Caco-2 (cell line): ENCODE measurements around the gene NOX5. TPM values are rescaled to one million over a fixed set of nuclear protein-coding genes. Genes with fewer than 3 reads are reported as not detected.

Experiments
- BruUV-seq: library from RNA; stranded (reverse); fragments of 400-500 nt; replicated peaks from 2 replicates; lab custom pipeline; 2021; lab: Mats Ljungman, UMichigan
- CTCF ChIA-PET: fragments of 300-600 bp; sonication (Branson Sonifier 250); formaldehyde crosslinking; loops from one replicate; lab custom pipeline; 2022; ENCODE audit warnings: antibody characterized with exemption; lab: Charles Lee
- POLR2A ChIA-PET: fragments of 300-600 bp; sonication (Branson Sonifier 250); formaldehyde crosslinking; loops from one replicate; lab custom pipeline; 2022; ENCODE audit warnings: antibody characterized with exemption; lab: Charles Lee
- DNase-seq, 2 experiments: peaks; one replicate each; pipeline versions ENCODE4 v3.0.0 to v3.0.0-alpha.2; 2020 to 2022
- H3K27me3 ChIP-seq: replicated peaks from 2 replicates; pipeline ENCODE4 v1.6.0; 2011; ENCODE audit warnings: low read length; ENCODE audit not compliant: control insufficient read depth, insufficient read depth
- H3K36me3 ChIP-seq: 2 replicates; pipeline ENCODE4 v1.5.1; 2011; ENCODE audit warnings: low read length; ENCODE audit not compliant: control insufficient read depth, insufficient read depth
- H3K4me1 ChIP-seq: fragments of 250-450 bp; sonication (Bioruptor Pico); 2 replicates; pipeline ENCODE4 v1.5.1; 2020; ENCODE audit warnings: mild to moderate bottlenecking
- H3K4me3 ChIP-seq: 2 replicates; pipeline ENCODE4 v1.5.1; 2011; ENCODE audit warnings: low read depth, mild to moderate bottlenecking, control low read depth, low read length
- H3K9me3 ChIP-seq: fragments of 250-450 bp; sonication (Bioruptor Pico); 2 replicates; pipeline ENCODE4 v1.5.1; 2020; ENCODE audit warnings: mild to moderate bottlenecking, moderate library complexity
- H3K27ac Mint-ChIP-seq: one replicate; pipeline ENCODE4 v1.8.0; 2022; ENCODE audit warnings: mixed read lengths; ENCODE audit not compliant: unreplicated experiment
- H3K27me3 Mint-ChIP-seq: one replicate; pipeline ENCODE4 v1.8.0; 2022; ENCODE audit warnings: mixed read lengths; ENCODE audit not compliant: insufficient read depth, unreplicated experiment
- H3K36me3 Mint-ChIP-seq: one replicate; pipeline ENCODE4 v1.8.0; 2022; ENCODE audit warnings: mild to moderate bottlenecking, mixed read lengths; ENCODE audit not compliant: insufficient read depth, unreplicated experiment
- H3K4me1 Mint-ChIP-seq: one replicate; pipeline ENCODE4 v1.8.0; 2022; ENCODE audit warnings: low read depth, mixed read lengths; ENCODE audit not compliant: unreplicated experiment
- H3K4me3 Mint-ChIP-seq: one replicate; pipeline ENCODE4 v1.8.0; 2022; ENCODE audit warnings: mild to moderate bottlenecking, moderate library complexity, mixed read lengths; ENCODE audit not compliant: unreplicated experiment
- H3K9me3 Mint-ChIP-seq: one replicate; pipeline ENCODE4 v1.8.0; 2022; ENCODE audit warnings: mixed read lengths; ENCODE audit not compliant: unreplicated experiment
- intact Hi-C: fragments of 100-400 bp; cut with micrococcal nuclease; formaldehyde crosslinking; loops from one replicate; pipeline ENCODE4 v1.10.0; 2022; ENCODE audit not compliant: unreplicated experiment
- total RNA-seq: library from RNA; stranded (reverse); gene quantifications from 2 replicates; pipeline ENCODE4 v1.2.3, GENCODE V29; 2022
- TF ChIP-seq, protein P1 (sequence below), 2 experiments: fragments of 200-600 bp in 1 of 2; IDR thresholded peaks; 1 replicate in 1 of 2; 2 replicates in 1 of 2; pipeline versions ENCODE4 v1.5.1 to v1.8.0; 2011 to 2022; ENCODE audit warnings: antibody characterized with exemption in 1 of 2, control low read depth in 1 of 2, inconsistent platforms in 1 of 2, low read depth in 1 of 2, low read length in 1 of 2, mild to moderate bottlenecking in 1 of 2, moderate library complexity in 1 of 2; ENCODE audit not compliant: insufficient read depth in 1 of 2, severe bottlenecking in 1 of 2, unreplicated experiment in 1 of 2

Gene NOX5
- total RNA-seq, 1 experiment from 2014 or later = 0.05 TPM

DNA sequence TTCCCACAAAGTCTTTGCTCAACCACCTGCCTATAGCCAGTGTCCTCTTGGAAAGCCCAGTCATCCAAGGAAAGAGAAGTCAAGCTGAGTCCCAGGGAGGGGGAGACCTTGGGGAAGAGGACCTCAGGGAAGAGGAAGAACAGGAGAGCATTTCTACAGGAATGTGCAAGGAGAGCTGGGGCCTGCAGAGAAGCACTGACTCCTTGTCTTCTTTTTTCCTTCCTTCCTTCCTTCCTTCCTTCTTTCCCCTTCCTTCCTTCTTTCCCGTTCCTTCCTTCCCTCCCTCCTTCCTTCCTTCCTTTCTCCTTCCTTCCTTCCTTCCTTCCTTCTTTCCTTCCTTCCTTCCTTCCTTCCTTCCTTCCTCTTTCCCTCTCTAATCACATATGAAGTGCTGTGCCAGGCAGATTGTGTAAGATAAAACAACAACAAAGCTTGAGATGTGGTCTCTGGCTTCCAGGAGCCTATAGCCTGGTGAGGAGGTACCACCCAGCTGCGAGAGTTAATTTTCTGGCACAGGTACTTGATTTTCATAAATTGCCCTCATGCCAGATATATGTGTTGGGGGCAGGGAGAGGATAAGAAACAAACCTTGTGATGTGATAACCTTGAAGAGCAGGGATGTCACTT lies 70.0 kb downstream of the NOX5 start:
- no peaks in the 10 kb centered on the region for H3K4me1 ChIP-seq
- intact Hi-C loops = no loop called here
- no peaks in the 10 kb centered on the region for H3K36me3 ChIP-seq
- H3K9me3 ChIP-seq = no peaks in the 10 kb centered on the region
- Mint-ChIP-seq H3K27me3 (peaks cover 18% of the 10 kb centered on the region), H3K4me1 (no peaks in the 10 kb centered on the region), H3K27ac (no peak overlapping the region), H3K4me3 (no peak overlapping the region), H3K36me3 (no peaks in the 10 kb centered on the region), H3K9me3 (no peaks in the 10 kb centered on the region)
- ChIA-PET CTCF (no interaction called here), POLR2A (no interaction called here)
- no peak overlapping the region for H3K4me3 ChIP-seq
- no peaks in the 10 kb centered on the region for H3K27me3 ChIP-seq
- TF ChIP-seq, protein P1, sequence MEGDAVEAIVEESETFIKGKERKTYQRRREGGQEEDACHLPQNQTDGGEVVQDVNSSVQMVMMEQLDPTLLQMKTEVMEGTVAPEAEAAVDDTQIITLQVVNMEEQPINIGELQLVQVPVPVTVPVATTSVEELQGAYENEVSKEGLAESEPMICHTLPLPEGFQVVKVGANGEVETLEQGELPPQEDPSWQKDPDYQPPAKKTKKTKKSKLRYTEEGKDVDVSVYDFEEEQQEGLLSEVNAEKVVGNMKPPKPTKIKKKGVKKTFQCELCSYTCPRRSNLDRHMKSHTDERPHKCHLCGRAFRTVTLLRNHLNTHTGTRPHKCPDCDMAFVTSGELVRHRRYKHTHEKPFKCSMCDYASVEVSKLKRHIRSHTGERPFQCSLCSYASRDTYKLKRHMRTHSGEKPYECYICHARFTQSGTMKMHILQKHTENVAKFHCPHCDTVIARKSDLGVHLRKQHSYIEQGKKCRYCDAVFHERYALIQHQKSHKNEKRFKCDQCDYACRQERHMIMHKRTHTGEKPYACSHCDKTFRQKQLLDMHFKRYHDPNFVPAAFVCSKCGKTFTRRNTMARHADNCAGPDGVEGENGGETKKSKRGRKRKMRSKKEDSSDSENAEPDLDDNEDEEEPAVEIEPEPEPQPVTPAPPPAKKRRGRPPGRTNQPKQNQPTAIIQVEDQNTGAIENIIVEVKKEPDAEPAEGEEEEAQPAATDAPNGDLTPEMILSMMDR (IDR thresholded peaks at IDR 0.05; ENCODE audit: insufficient read depth in 1 of 2, low read depth in 1 of 2, low read length in 1 of 2, severe bottlenecking in 1 of 2, unreplicated experiment in 1 of 2) = no peak
- no peak for DNase-seq
- no TSS peak for BruUV-seq

DNA sequence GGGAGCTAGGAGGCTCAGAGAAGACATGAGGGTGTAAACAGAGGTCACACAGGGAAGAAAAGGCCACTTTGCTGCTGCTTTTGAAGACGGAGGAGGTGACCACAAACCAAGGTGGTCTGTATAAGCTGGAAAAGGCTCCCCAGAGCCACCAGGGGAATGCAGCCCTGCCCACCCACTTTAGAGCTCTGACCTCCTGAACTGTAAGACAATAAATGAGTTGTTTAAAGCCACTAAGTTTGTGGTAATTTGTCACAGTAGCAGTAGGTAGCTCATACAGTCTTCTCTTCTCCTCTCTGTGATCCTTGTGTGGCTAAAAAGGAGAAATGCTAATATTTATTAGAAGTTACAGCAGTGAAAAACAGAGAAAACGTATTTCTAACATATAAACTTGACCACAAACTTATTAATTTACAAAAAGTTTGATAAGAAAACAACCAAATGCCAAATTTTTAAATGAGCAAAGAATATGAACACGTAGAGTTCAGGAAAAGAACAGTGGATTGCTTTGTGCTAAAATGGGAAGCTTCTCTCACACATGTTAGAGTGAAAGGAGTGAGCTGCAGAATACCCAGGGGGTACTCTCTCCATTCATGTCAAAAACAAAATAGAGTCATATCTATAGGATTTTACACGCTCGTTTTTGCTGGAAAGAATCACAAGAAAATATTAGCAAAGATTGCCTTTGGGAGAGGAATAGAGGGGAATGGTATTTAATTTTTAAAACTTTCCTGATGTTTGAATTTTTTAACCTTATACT lies 71.0 kb downstream of the NOX5 start:
- TF ChIP-seq, protein P1 (IDR thresholded peaks at IDR 0.05; ENCODE audit: insufficient read depth in 1 of 2, low read depth in 1 of 2, low read length in 1 of 2, severe bottlenecking in 1 of 2, unreplicated experiment in 1 of 2) = no peak
- Histone ChIP-seq H3K36me3 (no peaks in the 10 kb centered on the region), H3K4me1 (no peaks in the 10 kb centered on the region), H3K9me3 (no peaks in the 10 kb centered on the region), H3K27me3 (no peaks in the 10 kb centered on the region), H3K4me3 (no peak overlapping the region)
- Mint-ChIP-seq H3K4me3 (no peak overlapping the region), H3K27ac (no peak overlapping the region), H3K27me3 (peaks cover 23% of the 10 kb centered on the region), H3K9me3 (no peaks in the 10 kb centered on the region), H3K4me1 (no peaks in the 10 kb centered on the region), H3K36me3 (no peaks in the 10 kb centered on the region)
- no TSS peak for BruUV-seq
- ChIA-PET CTCF (interaction anchor here (0.6 kb wide), 1 partner anchor 31 kb away, joined by 3 read pairs; no protein-coding TSS in a partner anchor), POLR2A (no interaction called here)
- intact Hi-C loops = no loop called here
- no peak for DNase-seq

DNA sequence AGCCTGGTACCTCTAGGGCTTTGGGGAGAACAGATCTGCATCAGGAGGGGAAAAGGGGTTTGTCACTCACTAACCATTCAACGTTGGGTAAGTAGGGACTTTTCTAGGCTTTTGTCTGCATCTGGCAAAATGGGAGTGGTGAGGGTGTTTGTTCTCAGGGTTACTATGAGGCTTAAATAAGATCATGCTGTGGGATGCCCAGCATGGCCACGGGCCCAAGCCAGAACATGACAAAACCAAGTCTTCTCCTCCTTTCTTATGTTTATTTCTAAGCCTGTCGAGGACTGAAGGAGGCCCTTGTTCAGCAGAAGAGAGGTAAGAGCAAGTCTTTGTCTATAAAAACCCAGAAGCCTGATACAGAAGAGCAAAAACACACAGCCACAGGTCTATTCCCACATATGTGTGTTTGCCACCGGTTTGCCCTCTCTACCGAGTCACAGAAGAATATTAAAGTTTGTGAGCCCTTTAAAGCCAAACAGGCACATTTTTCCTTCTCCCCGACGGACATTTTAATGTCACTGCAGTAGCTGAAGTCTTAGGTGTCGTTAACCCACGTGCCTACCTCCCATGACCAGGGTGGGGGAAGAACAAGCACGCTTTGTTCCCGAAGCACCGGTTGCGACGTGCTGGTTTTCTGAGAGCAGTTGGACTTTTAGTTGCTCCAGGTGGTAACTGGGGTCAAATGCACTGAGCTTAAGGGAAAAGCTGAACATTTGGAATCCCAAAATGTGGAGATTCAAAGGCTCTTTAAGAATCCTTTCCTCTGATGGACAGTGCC lies 72.1 kb downstream of the NOX5 start:
- Histone ChIP-seq H3K9me3 (no peaks in the 10 kb centered on the region), H3K36me3 (no peaks in the 10 kb centered on the region), H3K27me3 (no peaks in the 10 kb centered on the region), H3K4me3 (no peak overlapping the region), H3K4me1 (no peaks in the 10 kb centered on the region)
- H3K4me3 Mint-ChIP-seq = no peak overlapping the region
- H3K36me3 Mint-ChIP-seq = no peaks in the 10 kb centered on the region
- H3K9me3 Mint-ChIP-seq = no peaks in the 10 kb centered on the region
- no peak overlapping the region for H3K27ac Mint-ChIP-seq
- H3K4me1 Mint-ChIP-seq = no peaks in the 10 kb centered on the region
- no peak for DNase-seq
- ChIA-PET POLR2A (no interaction called here), CTCF (no interaction called here)
- TF ChIP-seq, protein P1 (IDR thresholded peaks at IDR 0.05; ENCODE audit: insufficient read depth in 1 of 2, low read depth in 1 of 2, low read length in 1 of 2, severe bottlenecking in 1 of 2, unreplicated experiment in 1 of 2) = no peak
- no TSS peak for BruUV-seq
- intact Hi-C loops = no loop called here
- peaks cover 24% of the 10 kb centered on the region for H3K27me3 Mint-ChIP-seq
